SK-N-MC (cell line): Measurements from ENCODE around the gene PAOX.
A peak's percentile ranks its signal among the peaks of the same experiment; 100 is the strongest.
"Not testable (repeated sequence)": the region's sequence is repeated elsewhere in the genome, so short reads cannot be mapped to it uniquely, and the experiment has no call there.

ENCODE experiments used
- DNase-seq: peaks from one replicate; pipeline ENCODE4 v3.0.0-alpha.2; 2011; ENCODE audit warnings: low read depth, low spot score
- H3K27ac ChIP-seq: fragments of 200-600 bp; sonication (generic); 2 replicates; pipeline ENCODE4 v1.5.1; 2016; ENCODE audit warnings: mixed run types
- H3K36me3 ChIP-seq: fragments of 200-600 bp; sonication (generic); 2 replicates; pipeline ENCODE4 v1.6.1; 2017; ENCODE audit warnings: antibody characterized with exemption, low read length, mixed read lengths; ENCODE audit not compliant: insufficient read depth
- H3K4me3 ChIP-seq: fragments of 200-600 bp; sonication (generic); 2 replicates; pipeline ENCODE4 v1.5.1; 2016
- H3K9ac ChIP-seq: fragments of 200-600 bp; sonication (generic); 2 replicates; pipeline ENCODE4 v1.8.0; 2017; ENCODE audit warnings: mixed run types, mixed read lengths; ENCODE audit not compliant: insufficient read length
- H3K9me3 ChIP-seq: fragments of 200-600 bp; sonication (generic); 2 replicates; pipeline ENCODE4 v1.6.1; 2017; ENCODE audit warnings: low read depth, mild to moderate bottlenecking, antibody characterized with exemption, low read length, moderate library complexity, mixed read lengths
- EZH2 ChIP-seq: fragments of 200-600 bp; sonication (generic); IDR thresholded peaks from one replicate; pipeline ENCODE4 v1.6.1; 2017; ENCODE audit warnings: antibody characterized with exemption
- FOXP2 ChIP-seq: optimal IDR thresholded peaks from 2 replicates; pipeline ENCODE3; 2011; ENCODE audit warnings: mild to moderate bottlenecking, moderate library complexity; ENCODE audit not compliant: insufficient read depth; ENCODE audit errors: extremely low read length, control extremely low read depth
- POLR2AphosphoS5 ChIP-seq: IDR thresholded peaks from 2 replicates; pipeline ENCODE4 v1.6.1; 2012; ENCODE audit warnings: mild to moderate bottlenecking, low read depth, low read length, borderline replicate concordance

The PAOX gene

DNA sequence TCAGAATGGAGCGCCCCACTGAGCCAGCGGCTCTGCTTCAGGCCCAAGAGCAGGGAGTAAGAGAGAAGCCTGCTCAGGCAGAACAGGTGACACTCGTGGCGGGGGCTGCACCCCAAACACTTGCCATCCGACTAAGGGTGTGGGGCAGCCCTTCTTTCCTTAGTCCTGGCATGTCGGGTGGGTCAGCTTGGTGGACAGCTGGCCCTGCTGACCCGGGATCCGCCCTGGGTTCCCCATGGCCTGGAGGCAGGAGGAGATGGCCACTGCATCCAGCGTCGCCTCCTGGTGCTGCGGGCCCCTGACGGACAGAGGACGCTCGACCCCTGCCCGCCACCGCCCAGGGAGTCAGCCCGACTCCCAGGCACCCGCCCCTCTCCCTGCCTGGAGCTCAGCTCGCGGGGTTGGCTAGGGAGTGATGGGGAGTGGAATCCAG, 1.2 kb upstream of the PAOX start:
- no peaks in the 10 kb centered on the region for H3K9me3 ChIP-seq
- H3K9ac ChIP-seq: no peak overlapping the region
- no peaks in the 10 kb centered on the region for H3K36me3 ChIP-seq
- TF ChIP-seq FOXP2: no peak
- no peak for TF ChIP-seq EZH2
- TF ChIP-seq POLR2AphosphoS5: no peak
- DNase-seq: no peak
- H3K27ac ChIP-seq: no peak overlapping the region
- H3K4me3 ChIP-seq: peak overlapping the region; percentile 79

DNA sequence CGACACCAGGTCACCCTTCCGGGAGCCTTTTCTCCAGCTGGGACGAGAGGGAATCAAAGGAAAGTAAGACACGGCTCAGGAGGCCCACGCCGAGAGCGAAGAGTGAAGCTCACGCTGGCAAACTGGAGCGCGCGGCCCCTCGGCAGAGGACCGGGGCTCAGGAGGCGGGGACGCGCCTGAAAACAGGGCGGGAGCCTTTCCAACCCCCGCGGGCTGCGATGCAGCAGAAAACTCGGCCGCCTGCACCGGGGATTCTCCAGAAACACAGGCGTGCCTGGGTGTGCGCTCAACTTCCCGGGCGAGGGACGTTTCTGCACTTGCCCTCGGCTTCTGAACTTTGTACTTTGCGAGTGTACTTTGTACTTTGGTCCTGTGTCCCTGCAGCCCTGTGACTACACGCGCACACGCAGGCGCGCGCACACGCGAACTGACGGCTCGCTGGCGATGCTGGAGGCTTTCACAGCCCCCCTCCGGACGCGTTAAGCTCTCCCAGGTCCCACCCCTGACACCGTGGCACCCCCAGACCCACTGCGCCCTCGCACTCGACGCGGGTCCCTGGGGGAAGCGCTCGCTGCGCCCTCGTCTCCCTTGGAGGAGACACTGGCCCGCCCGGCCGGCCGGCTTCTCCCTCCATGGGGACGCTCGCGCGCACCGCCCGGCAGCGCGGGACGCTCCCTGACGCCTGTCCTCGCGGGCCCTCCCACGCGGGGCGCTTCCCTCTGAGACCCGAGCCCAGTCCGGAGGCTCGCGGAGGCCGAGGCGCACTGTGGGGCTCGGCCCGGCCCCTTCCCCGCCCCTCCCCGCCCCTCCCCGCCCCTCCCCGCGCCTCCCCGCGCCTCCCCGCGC, 588 bp upstream of the PAOX start:
- Histone ChIP-seq H3K9ac (no peak overlapping the region), H3K9me3 (no peaks in the 10 kb centered on the region), H3K4me3 (peak overlapping the region; percentile 79), H3K27ac (no peak overlapping the region), H3K36me3 (no peaks in the 10 kb centered on the region)
- TF ChIP-seq FOXP2 (no peak), POLR2AphosphoS5 (peak; percentile 20; the same call in 1 of the 2 replicates), EZH2 (no peak)
- no peak for DNase-seq

DNA sequence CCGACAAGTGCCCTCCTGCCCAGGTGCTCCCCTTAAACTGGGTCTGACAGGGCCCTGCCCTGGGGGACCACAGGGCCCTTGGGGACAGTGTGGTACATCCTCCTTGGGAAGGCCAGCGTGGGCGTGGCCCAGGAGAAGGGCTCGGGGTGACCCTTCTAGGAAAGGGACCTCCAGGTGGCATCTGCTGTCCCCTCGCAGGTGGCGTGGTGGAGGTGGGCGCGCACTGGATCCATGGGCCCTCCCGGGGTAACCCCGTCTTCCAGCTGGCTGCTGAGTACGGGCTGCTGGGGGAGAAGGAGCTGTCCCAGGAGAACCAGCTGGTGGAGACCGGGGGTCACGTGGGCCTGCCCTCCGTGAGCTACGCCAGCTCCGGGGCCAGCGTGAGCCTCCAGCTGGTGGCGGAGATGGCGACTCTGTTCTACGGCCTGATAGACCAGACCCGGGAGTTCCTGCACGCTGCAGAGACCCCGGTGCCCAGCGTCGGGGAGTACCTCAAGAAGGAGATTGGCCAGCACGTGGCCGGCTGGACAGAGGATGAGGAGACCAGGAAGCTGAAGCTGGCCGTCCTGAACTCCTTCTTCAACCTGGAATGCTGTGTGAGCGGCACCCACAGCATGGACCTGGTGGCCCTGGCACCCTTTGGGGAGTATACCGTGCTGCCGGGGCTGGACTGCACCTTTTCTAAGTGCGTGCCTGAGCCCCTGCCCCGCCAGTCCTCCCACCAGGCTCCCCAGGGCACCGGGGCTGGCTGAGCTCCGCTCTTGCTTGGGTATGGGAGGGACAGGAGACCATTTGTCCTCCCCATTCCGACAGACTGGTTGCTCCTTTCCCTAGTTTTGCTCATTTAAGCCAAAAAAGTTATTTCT, 972 bp downstream of the PAOX start:
- DNase-seq: no peak
- H3K9ac ChIP-seq: no peak overlapping the region
- no peaks in the 10 kb centered on the region for H3K9me3 ChIP-seq
- TF ChIP-seq EZH2 (no peak), POLR2AphosphoS5 (no peak), FOXP2 (no peak)
- no peak overlapping the region for H3K4me3 ChIP-seq
- H3K27ac ChIP-seq: no peak overlapping the region
- H3K36me3 ChIP-seq: no peaks in the 10 kb centered on the region

DNA sequence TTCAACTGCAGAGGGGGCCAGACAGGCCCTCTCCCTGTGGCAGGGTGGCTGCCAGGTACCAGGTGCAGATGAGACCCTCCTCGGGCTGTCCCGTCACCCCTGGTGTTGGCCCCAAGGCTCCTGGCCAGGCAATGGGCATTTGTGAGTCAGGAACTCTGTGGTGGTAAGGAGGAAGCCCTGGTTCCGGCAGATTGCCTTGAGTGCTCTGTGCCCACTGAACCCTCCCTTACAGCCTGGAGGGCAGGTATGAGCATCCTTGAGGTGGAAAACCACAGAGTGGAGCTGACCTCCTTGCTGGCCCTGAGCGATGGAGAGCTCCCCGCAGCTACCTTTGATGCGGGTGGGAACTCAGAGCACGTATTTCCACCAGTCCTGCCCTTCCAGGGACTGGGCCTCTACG, 2.0 kb downstream of the PAOX start:
- no peak overlapping the region for H3K27ac ChIP-seq
- no peaks in the 10 kb centered on the region for H3K36me3 ChIP-seq
- TF ChIP-seq EZH2: no peak
- no peak for TF ChIP-seq POLR2AphosphoS5
- TF ChIP-seq FOXP2: no peak
- no peaks in the 10 kb centered on the region for H3K9me3 ChIP-seq
- no peak overlapping the region for H3K4me3 ChIP-seq
- DNase-seq: no peak
- H3K9ac ChIP-seq: no peak overlapping the region

DNA sequence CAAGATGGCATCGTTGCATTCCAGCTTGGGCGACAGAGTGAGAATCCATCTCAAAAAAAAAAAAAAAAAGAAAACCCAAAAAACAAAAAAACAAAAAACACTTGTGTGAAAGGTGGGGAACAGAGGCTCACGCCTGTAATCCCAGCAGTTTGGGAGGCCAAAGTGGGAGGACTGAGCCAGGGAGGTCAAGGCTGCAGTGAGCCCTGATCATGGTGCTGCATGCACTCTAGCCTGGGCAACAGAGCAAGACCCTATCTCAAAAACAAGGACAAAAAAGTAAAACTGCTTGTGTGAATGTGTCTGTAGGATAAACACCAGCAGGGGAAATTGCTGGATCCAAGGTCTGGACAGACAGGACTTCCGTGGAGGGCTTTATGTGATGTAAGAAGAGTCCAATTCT, 4.5 kb downstream of the PAOX start:
- TF ChIP-seq POLR2AphosphoS5 (no peak), FOXP2 (no peak)

DNA sequence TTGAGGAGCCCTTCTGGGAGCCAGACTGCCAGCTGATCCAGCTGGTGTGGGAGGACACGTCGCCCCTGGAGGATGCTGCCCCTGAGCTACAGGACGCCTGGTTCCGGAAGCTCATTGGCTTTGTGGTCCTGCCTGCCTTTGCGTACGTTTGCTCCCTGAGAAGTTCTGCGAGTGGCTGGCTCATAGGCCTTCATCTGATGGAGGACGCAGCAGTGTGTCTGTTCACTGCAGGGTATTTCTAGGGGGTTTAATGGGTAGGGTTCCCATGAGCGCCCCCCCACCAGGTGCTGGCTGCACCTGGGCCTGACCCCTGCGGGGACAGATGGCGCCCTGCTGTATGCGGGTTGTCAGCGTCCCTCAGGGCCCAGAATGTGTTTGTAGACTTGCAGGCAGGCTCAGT, 5.0 kb downstream of the PAOX start:
- Histone ChIP-seq H3K36me3 (no peaks in the 10 kb centered on the region), H3K4me3 (no peak overlapping the region), H3K27ac (no peak overlapping the region), H3K9me3 (no peaks in the 10 kb centered on the region), H3K9ac (no peak overlapping the region)
- DNase-seq: no peak
- TF ChIP-seq FOXP2 (no peak), POLR2AphosphoS5 (no peak), EZH2 (no peak)

More for the DNA sequence above, 4.5 kb downstream of the PAOX start:
- H3K9me3 ChIP-seq: no peaks in the 10 kb centered on the region
- no peak overlapping the region for H3K27ac ChIP-seq
- no peak for DNase-seq
- H3K36me3 ChIP-seq: no peaks in the 10 kb centered on the region
- H3K9ac ChIP-seq: no peak overlapping the region
- no peak overlapping the region for H3K4me3 ChIP-seq

DNA sequence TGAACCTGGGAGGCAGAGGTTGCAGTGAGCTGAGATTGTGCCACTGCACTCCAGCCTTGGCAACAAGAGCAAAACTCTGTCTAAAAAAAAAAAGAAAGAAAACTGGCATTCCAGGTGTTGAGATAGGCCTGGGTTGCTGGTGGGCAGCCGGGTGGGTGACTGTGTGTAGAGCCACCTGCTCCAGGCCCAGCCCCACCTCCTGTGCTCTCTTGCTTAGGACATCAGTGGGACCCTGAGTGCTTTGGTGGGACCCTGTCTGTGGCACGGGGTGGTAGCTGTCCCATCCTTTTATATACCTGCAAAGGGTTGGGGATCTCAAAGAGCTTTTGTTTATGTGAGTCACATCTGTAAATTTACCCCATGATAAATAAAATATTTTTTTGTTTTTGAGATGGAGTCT, 6.2 kb downstream of the PAOX start:
- Histone ChIP-seq H3K27ac (no peak overlapping the region), H3K36me3 (no peaks in the 10 kb centered on the region), H3K9me3 (no peaks in the 10 kb centered on the region), H3K9ac (no peak overlapping the region), H3K4me3 (no peak overlapping the region)
- no peak for DNase-seq
- TF ChIP-seq POLR2AphosphoS5 (no peak), EZH2 (no peak), FOXP2 (no peak)

DNA sequence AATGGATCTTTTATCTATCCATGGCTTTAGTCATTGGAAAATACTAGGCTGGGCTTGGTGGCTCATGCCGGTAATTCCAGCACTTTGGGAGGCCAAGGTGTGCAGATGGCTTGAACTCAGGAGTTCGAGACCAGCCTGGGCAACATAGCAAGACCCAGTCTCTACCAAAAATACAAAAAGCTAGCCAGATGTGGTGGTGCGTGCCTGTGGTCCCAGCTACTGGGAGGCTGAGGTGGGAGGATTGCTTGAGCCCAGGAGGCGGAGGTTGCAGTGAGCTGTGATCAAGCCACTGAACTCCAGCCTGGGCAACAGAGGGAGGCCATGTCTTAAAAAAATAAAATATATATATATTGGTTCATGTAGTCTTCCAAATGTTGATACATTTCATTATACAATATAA, 7.9 kb downstream of the PAOX start:
- not testable (repeated sequence) for H3K9ac ChIP-seq, H3K9me3 ChIP-seq, DNase-seq, H3K27ac ChIP-seq, H3K36me3 ChIP-seq, H3K4me3 ChIP-seq
